Thoracic aorta (tissue), 2 donors: ENCODE data around the gene SUN3. TPM values are rescaled to one million over a fixed set of nuclear protein-coding genes. Genes with fewer than 3 reads are reported as not detected.

ENCODE experiments used
- ATAC-seq: fragments of 150-250 bp; one replicate; pipeline ENCODE4 v1.8.0; 2017; ENCODE audit warnings: low read depth; ENCODE audit not compliant: insufficient number of reproducible peaks, low FRiP score
- DNase-seq: peaks from one replicate; pipeline ENCODE4 v3.0.0-alpha.2; 2020; ENCODE audit warnings: low spot score
- H3K27ac ChIP-seq, 2 donors: fragments of 200-600 bp; sonication (generic); 1 replicate in 1 of 2; 2 replicates in 1 of 2; pipeline ENCODE4 v1.5.1; 2016; ENCODE audit warnings: mild to moderate bottlenecking in 2 of 2, moderate library complexity in 2 of 2
- H3K27me3 ChIP-seq: fragments of 200-600 bp; sonication (generic); replicated peaks from 2 replicates; pipeline ENCODE4 v1.6.0; 2016; ENCODE audit warnings: mild to moderate bottlenecking; ENCODE audit not compliant: insufficient read depth
- H3K36me3 ChIP-seq: fragments of 200-600 bp; sonication (generic); one replicate; pipeline ENCODE4 v1.5.1; 2016
- H3K4me1 ChIP-seq, 2 donors: fragments of 200-600 bp; sonication (generic); 1 replicate in 1 of 2; 2 replicates in 1 of 2; pipeline versions ENCODE4 v1.5.1 to v1.6.0; 2016; ENCODE audit warnings: low read depth in 2 of 2, mild to moderate bottlenecking in 1 of 2; ENCODE audit not compliant: control insufficient read depth in 1 of 2
- H3K4me3 ChIP-seq: fragments of 200-600 bp; sonication (generic); 2 replicates; pipeline ENCODE4 v1.5.1; 2016; ENCODE audit warnings: mild to moderate bottlenecking
- H3K9me3 ChIP-seq: fragments of 200-600 bp; sonication (generic); 2 replicates; pipeline ENCODE4 v1.5.1; 2016
- CTCF ChIP-seq: fragments of 200-600 bp; sonication (generic); IDR thresholded peaks from one replicate; pipeline ENCODE4 v1.5.1; 2019; ENCODE audit warnings: antibody characterized with exemption
- total RNA-seq, 2 donors: library from RNA; depleted of rRNA; stranded (reverse); fragments of >200 nt; gene quantifications; one replicate each; pipeline versions ENCODE4 v1.1.0 to v1.2.3, GENCODE V29; 2016

The SUN3 gene
- total RNA-seq, 2 donors from 2014 or later: not detected

GRCh38 chr7:47952224-47952623 is 76.7 kb downstream of the SUN3 start:
- H3K27me3 ChIP-seq: no peaks in the 10 kb centered on the region
- H3K9me3 ChIP-seq: no peaks in the 10 kb centered on the region
- H3K4me3 ChIP-seq: no peak overlapping the region
- no peak for TF ChIP-seq CTCF
- no peak for DNase-seq
- ATAC-seq: no peak
- H3K4me1 ChIP-seq: no peaks in the 10 kb centered on the region
- no peaks in the 10 kb centered on the region for H3K36me3 ChIP-seq
- H3K27ac ChIP-seq: no peak overlapping the region

GRCh38 chr7:47951374-47951773 is 77.5 kb downstream of the SUN3 start:
- Histone ChIP-seq H3K27ac (no peak overlapping the region), H3K4me3 (no peak overlapping the region), H3K36me3 (no peaks in the 10 kb centered on the region), H3K27me3 (no peaks in the 10 kb centered on the region), H3K9me3 (no peaks in the 10 kb centered on the region), H3K4me1 (no peaks in the 10 kb centered on the region)
- DNase-seq (no peak), ATAC-seq (no peak)
- TF ChIP-seq CTCF: no peak

GRCh38 chr7:47950714-47951113 is 78.2 kb downstream of the SUN3 start:
- no peaks in the 10 kb centered on the region for H3K4me1 ChIP-seq
- no peak for DNase-seq
- H3K27me3 ChIP-seq: no peaks in the 10 kb centered on the region
- ATAC-seq: no peak
- no peaks in the 10 kb centered on the region for H3K9me3 ChIP-seq
- TF ChIP-seq CTCF: no peak
- no peak overlapping the region for H3K4me3 ChIP-seq
- no peak overlapping the region for H3K27ac ChIP-seq
- no peaks in the 10 kb centered on the region for H3K36me3 ChIP-seq

GRCh38 chr7:47949703-47950102 is 79.2 kb downstream of the SUN3 start:
- Histone ChIP-seq H3K27me3 (no peaks in the 10 kb centered on the region), H3K4me3 (no peak overlapping the region), H3K36me3 (no peaks in the 10 kb centered on the region), H3K9me3 (no peaks in the 10 kb centered on the region), H3K4me1 (no peaks in the 10 kb centered on the region), H3K27ac (no peak overlapping the region)
- no peak for ATAC-seq
- TF ChIP-seq CTCF: no peak
- no peak for DNase-seq

GRCh38 chr7:47948141-47948790 is 80.6 kb downstream of the SUN3 start, which contains the start of gene PKD1L1:
PKD1L1 (minus strand) TSS chr7:47948466; CDS start chr7:47948440, 26 bp downstream.
- no peaks in the 10 kb centered on the region for H3K9me3 ChIP-seq
- no peaks in the 10 kb centered on the region for H3K36me3 ChIP-seq
- no peak within 1 kb of the TSS for H3K27ac ChIP-seq
- ATAC-seq (no peak), DNase-seq (no peak)
- no peak for TF ChIP-seq CTCF
- no peak within 1 kb of the TSS for H3K4me3 ChIP-seq
- H3K4me1 ChIP-seq: no peaks in the 10 kb centered on the region
- H3K27me3 ChIP-seq: no peaks in the 10 kb centered on the region
